Colon (tissue), 2 donors: ENCODE measurements around the gene GNS.

Source experiments
- FAIRE-seq: peaks from 2 replicates; lab custom pipeline; 2012; peaks lifted over from hg19 to GRCh38; lab: Jason Lieb, UNC
- donor health status: control.
- donor health status: control.

The GNS gene

DNA sequence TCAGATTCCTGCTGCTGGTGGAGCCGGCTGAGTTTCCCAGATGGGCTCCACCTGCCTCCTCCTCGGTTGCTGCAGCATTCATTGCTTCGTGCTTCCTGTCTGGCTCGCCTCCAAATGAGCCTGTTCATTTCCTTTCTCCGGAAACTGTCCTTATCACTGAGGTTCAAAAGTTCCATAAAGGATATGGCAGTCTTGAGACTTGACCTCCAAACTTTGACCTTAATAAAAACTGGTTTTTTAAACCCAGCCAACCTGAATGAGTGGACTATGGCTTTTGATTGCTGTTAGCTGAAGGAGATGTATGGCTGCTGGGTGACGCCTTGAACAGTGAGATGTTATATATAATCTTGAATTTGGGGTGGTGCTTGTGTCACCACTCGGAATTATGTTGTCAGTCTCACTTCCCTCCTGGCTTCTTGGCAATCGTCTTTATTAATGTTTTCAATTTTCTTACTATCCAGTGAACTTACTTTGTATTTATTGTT is 86.2 kb downstream of the GNS start:
- FAIRE-seq = peak; percentile 10

DNA sequence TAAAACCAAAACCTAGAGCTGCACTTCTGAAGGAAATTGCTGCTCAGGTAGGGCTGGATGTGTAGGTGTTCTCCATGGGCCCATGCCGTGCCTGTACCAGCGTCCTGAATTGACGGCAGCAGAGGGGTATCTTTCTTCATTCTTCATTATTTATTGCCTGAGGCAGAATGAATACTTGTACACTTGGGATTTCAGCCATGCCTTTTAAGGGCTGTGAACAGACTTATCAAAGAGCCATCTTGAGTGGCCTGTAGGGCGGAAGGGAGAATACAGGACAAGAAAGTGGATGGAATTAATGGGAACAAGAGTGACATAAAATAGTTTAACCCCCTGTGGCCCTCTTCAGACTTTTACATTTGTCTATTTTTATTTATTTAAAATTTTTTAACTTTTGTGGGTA is 87.5 kb downstream of the GNS start:
- no peak for FAIRE-seq

DNA sequence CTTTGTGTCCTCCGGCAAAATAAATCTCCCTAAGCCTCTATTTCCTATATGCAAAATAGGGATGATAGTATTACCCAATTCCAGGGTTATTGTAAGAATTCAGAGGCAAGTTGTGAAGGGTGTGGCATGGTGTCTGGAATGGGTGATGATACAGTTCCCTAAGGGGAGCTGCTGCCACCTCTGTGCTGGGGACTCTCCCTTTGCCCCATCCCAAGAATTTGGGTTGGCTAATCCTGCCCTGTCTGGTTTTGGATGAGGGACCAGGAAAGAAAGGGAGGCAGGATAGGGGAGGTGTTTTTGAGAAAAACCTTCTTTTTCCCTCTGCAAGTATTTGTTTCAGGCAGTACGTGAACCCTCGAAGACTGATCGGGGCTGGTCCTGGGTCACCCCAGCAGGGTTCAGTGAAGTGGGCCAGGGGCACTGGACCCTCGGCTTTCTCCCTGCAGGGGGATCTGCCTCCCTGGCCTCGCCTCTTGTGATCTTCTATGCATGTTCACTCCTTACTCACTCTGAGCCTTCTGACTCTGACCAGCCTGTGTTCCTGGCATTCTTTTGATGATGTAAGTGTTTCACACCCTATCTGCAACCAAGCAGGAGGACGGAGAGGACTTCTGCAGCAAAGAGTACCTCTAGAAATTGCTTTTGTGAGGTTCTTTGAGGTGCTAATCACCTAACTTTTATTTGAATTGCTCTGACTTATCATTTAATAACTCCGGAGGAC is 88.1 kb downstream of the GNS start:
- FAIRE-seq = no peak

DNA sequence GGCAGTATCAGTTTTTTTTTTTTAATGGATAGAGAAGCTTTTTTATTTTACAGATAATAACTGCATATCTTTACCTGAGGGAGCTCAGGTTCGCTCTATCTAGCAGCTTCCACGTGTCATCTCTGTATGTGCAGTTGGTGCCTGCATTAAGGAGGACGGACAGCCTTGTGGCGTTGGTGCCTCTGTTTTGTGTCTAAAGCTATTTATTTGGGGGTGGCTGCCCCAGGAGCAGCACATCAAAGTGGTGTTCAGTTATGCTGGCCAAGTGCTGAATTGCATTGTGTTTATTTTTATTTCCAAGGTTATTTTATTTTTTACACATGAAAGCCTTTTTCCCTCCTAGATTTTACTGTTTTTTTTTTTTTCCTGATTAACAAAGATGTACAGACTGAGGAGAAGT is 89.2 kb downstream of the GNS start:
- no peak for FAIRE-seq

DNA sequence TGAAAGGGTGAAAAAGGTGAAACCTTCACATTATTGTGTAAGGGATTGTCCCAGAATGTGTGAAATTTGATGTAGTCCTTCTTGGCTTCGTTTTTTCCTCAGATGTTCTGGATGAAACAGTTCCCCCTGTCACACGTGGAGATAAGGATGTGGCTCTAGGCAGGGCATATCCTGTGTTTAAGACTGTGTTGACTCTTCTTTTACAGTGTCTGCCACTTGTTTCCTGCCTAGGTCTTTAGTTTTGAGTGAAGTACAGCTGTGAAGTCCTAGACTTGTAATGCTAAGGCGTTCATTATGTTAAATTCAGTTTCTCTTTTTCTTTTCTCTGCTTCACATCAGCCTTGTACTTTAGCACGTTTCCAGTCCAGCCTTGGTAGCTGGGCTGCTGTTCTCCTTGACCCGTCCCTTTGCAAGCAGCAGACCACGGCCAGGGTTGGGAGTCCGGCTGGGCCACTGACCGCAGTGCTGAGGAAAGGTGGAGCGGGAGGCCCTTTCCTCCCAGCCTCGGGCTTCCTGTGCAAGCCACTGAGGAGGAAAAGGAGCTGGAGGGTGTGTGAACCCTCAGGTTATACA is 89.8 kb downstream of the GNS start:
- FAIRE-seq = no peak

DNA sequence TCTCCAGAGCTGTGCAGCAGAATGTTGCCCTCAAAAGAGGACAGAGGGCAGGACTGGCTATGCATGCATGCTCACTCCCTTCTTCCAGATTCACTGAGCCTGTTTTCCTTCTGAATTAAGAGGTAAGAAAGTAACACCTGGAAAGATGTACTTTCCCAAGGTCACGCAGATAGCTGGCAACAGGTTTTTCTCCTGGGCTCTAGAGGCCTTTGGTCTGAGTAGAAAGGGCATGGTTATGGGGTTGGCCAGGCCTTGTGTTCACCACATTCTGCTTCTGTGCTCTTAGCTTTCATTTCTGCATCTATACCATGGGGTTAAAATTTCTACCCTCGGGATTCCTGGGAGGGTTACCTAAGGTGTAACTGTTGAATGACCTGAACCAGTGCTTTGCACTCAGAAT is 91.4 kb downstream of the GNS start:
- FAIRE-seq = no peak

DNA sequence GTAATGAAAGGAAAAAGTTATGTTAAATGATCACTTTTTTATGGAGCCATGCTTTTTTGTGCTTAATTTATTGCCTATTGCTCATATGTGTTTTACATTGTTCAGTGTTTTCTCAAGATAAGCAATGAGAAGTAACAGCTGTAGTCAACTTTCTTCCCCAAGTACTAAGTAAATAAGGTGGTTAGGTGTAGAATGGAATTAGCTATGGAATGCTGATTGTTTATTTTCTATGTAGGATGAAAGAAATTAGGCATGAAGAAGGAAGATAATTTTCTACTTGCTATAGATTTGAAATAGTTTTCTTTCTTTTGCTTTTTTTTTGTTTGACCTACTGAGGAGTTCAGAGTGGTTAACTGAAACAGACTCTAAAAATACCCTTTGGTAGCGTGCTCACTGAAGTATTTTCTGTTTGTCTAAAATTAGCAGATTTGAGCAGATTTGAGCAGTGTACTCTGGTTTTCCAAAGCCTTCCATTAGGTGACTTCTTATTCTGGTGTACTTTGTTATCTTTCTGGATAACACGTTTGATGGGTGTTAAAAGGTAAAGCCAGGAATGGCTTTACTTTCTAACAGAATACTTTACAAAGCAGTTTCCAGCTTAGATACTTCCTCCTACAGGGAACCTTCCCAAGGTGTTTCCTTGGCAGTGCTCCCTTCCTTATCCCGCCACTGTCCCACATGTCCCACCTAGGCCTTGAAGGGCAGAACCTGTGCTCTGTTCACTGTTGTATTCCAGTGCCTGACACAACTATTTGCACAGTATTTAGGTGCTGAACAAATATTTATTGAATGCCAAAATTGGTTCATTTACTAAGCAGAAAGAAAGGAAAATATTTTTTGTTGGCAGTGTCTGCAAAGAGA is 92.9 kb downstream of the GNS start:
- no peak for FAIRE-seq

DNA sequence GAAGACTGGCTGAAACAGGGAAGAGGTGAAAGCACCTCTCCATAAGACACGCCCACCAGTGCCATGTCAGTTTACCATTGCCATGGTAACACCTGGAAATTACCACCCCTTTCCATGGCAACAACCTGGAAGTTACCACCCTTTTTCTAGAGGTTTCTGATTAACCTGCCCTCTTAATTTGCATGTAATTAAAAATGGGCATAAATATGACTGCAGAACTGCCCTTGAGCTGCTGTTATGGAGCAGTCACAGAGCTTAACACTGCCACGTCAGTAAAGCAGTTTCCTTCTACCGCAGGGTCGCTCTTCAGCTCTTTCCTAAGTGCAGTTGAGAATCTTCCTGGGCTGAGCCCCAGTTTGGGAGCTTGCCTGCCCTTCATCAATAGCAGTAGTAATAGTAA is 93.7 kb downstream of the GNS start:
- FAIRE-seq = no peak
